Activated T-cell treated with anti-CD3 and anti-CD28 coated beads, Interleukin-2, amount 50 U/mL, for 48 hours (primary cell): ENCODE measurements around the gene SF3B4.
"Not testable (repeated sequence)": the region's sequence is repeated elsewhere in the genome, so short reads cannot be mapped to it uniquely, and the experiment has no call there.

Experiments used
- DNase-seq, 2 experiments: peaks; one replicate each; pipeline ENCODE4 v3.0.0-alpha.2; 2020

SF3B4 gene

GRCh38 chr1:149887196-149887455, 40.5 kb downstream of the SF3B4 start:
- not testable (repeated sequence) for DNase-seq

- peak; percentile 92 to 93 for DNase-seq
Observed at GRCh38 chr1:149886396-149887195, 41.0 kb downstream of the SF3B4 start.

- not testable (repeated sequence) for DNase-seq
Observed at GRCh38 chr1:149886121-149886395, 41.5 kb downstream of the SF3B4 start.

GRCh38 chr1:149885339-149886120, 42.1 kb downstream of the SF3B4 start:
- DNase-seq, result peak; percentile 86

- peak; percentile 17 to 42 for DNase-seq
Observed at GRCh38 chr1:149884433-149885338, 42.9 kb downstream of the SF3B4 start.

GRCh38 chr1:149883598-149884247, 43.9 kb downstream of the SF3B4 start:
- no peak for DNase-seq

- DNase-seq, result no peak
Observed at GRCh38 chr1:149881876-149882275, 45.7 kb downstream of the SF3B4 start.

- no peak for DNase-seq
Observed at GRCh38 chr1:149879556-149879955, 48.0 kb downstream of the SF3B4 start.

GRCh38 chr1:149877211-149877946, 50.2 kb downstream of the SF3B4 start:
- DNase-seq, result no peak
